Measurements from ENCODE around the gene RPL7A. TPM values are rescaled to one million over a fixed set of nuclear protein-coding genes. Genes with fewer than 3 reads are reported as not detected.
A peak's percentile ranks its signal among the peaks of the same experiment; 100 is the strongest.
"Not testable (repeated sequence)": the region's sequence is repeated elsewhere in the genome, so short reads cannot be mapped to it uniquely, and the experiment has no call there.

Gene RPL7A
- total RNA-seq, 4 donors from 2014 or later, result 725 to 1,490 (median 1,034) TPM

DNA sequence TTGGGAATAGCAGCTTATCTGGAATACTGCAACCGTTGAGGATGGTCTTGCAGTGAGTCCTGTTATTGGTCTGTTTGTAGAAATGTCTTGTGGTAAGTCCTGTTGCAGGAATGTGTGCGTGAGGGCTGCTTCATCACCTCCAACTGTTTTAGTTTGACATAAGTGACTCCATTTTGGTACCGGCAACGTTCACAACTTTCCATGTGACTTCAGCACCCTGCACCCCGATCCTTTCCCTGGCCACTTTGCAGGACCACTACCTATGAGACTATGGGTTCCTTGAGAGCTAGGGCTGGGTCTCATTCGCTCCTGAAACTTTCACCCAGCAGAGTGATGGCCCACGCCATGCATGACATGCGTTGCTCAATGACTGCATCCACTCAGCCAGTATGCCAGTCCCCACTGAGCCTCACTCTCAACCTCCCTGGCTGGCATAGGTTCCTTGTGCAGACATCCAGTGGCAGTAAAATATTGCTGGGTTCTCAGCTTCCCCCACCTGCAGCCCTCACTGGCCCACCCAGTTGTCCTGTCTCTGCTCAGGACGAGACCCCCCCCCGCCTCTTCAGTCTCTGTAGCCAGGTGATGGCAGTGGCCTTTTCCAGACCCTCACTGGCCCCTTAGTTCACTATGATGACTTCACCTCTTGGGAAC, 20.1 kb upstream of the RPL7A start:
- Histone ChIP-seq H3K27ac (no peak overlapping the region), H3K4me1 (peaks cover 0 to 1% (median under 1%) of the 10 kb centered on the region in 4 donors), H3K36me3 (peaks cover 0 to 29% (median 13%) of the 10 kb centered on the region in 4 donors), H3K27me3 (no peaks in the 10 kb centered on the region), H3K4me3 (no peak overlapping the region), H3K9me3 (no peaks in the 10 kb centered on the region)
- intact Hi-C loops (cut with DNase I; ENCODE audit: low total_unique reads), result no loop called here
- in situ Hi-C loops (cut with MboI; ENCODE audit: low pct_ligation_motif_present in 1 of 4, low pct_unique_long_range_greater_than_20kb in 1 of 4, low sequenced_read_pairs in 3 of 4), result loop anchor here in 3 of 4 donors (10.0 to 25.0 kb wide), 2 partner anchors 143 to 291 kb away; partner anchors contain the start of gene GTF3C5 (in 1 of the 3)
- DNase-seq, result no peak
- no peak for TF ChIP-seq POLR2A (IDR thresholded peaks at IDR 0.05)
- TF ChIP-seq, protein P1, sequence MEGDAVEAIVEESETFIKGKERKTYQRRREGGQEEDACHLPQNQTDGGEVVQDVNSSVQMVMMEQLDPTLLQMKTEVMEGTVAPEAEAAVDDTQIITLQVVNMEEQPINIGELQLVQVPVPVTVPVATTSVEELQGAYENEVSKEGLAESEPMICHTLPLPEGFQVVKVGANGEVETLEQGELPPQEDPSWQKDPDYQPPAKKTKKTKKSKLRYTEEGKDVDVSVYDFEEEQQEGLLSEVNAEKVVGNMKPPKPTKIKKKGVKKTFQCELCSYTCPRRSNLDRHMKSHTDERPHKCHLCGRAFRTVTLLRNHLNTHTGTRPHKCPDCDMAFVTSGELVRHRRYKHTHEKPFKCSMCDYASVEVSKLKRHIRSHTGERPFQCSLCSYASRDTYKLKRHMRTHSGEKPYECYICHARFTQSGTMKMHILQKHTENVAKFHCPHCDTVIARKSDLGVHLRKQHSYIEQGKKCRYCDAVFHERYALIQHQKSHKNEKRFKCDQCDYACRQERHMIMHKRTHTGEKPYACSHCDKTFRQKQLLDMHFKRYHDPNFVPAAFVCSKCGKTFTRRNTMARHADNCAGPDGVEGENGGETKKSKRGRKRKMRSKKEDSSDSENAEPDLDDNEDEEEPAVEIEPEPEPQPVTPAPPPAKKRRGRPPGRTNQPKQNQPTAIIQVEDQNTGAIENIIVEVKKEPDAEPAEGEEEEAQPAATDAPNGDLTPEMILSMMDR (IDR thresholded peaks at IDR 0.05), result no peak
- no peak for TF ChIP-seq EP300 (IDR thresholded peaks at IDR 0.05; ENCODE audit: low read depth)
- TF ChIP-seq POLR2AphosphoS5 (IDR thresholded peaks at IDR 0.05), result no peak
- 83 to 89% methylated on average over 2 to 10 of the region's 10 CpGs for WGBS, 2 donors (ENCODE audit: low coverage in 1 of 2)

DNA sequence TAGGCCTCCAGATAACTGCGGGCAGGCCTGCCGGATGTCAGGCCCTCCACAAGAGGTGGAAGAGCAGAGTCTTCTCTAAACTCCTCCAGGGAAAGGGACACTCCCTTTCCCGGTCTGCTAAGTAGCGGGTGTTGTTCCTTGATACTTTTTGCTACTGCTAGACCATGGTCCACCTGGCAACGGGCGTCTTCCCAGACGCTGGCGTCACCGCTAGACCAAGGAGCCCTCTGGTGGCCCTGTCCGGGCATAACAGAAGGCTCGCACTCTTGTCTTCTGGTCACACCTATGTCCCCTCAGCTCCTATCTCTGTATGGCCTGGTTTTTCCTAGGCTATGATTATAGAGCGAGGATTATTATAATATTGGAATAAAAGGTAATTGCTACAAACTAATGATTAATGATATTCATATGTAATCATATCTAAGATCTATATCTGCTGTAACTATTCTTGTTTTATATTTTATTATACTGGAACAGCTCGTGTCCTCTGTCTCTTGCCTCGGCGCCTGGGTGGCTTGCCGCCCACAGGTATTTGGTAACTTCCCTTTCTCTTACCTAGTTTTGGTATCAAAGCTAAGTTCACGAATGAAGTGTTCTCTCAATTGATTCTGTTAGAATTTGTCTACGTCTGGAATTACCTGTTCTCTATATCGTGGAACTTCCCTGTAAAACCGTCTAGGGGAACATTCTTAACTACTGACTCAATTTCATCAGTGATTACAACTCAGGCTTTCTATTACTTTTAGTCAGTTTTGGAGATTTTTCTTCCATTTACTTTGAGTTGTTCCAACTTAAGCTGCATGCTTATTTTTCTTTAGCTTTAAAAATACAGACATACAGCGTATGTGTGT, 18.5 kb upstream of the RPL7A start:
- H3K27me3 ChIP-seq, H3K27ac ChIP-seq, H3K9me3 ChIP-seq, H3K4me3 ChIP-seq: not testable (repeated sequence)
- peak; percentile 66 for DNase-seq
- Histone ChIP-seq H3K36me3 (peaks cover 0 to 38% (median 20%) of the 10 kb centered on the region in 4 donors), H3K4me1 (peaks cover 11 to 17% (median 15%) of the 10 kb centered on the region in 4 donors)
- intact Hi-C loops (cut with DNase I; ENCODE audit: low total_unique reads), result loop anchor here (1.0 kb wide), 1 partner anchor 27 kb away; no protein-coding TSS in a partner anchor
- TF ChIP-seq, protein P1 (IDR thresholded peaks at IDR 0.05), result peak; percentile 52 to 87 (median 64)
- in situ Hi-C loops (cut with MboI; ENCODE audit: low pct_ligation_motif_present in 1 of 4, low pct_unique_long_range_greater_than_20kb in 1 of 4, low sequenced_read_pairs in 3 of 4), result loop anchor here in 3 of 4 donors (10.0 to 25.0 kb wide), 2 partner anchors 145 to 292 kb away; partner anchors contain the start of gene GTF3C5 (in 1 of the 3)
- 48 to 74% methylated on average over 10 to 21 of the region's 21 CpGs for WGBS, 2 donors (ENCODE audit: low coverage in 1 of 2)

DNA sequence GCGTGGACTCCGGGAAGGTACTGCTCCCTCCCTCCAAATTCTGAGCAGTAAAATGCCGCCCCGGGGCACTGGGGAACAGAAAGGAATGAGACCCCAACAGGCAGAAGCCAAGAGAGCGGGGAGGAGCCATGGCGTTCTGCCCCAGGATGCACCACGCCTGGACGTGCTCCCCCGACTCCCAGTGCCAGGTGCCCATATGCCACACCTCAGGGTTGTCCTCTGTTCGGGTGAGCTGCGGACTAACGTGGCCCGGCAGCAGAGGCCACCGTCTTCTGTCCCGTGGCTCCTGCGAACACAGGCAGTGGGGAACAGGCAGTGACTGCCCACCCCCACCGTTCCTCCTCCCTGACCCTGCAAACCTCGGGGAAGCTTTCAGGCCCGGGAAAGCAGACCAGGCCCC, 16.8 kb upstream of the RPL7A start:
- peaks cover 0 to 38% (median 20%) of the 10 kb centered on the region in 4 donors for H3K36me3 ChIP-seq
- H3K4me3 ChIP-seq, result no peak overlapping the region
- H3K27ac ChIP-seq, result no peak overlapping the region
- intact Hi-C loops (cut with DNase I; ENCODE audit: low total_unique reads), result no loop called here
- no peak for DNase-seq
- WGBS, 2 donors (ENCODE audit: low coverage in 1 of 2), result 83% methylated on average over 18 of the region's 19 CpGs; no CpG with 5 or more reads in 1 of the 2 donors
- peaks cover 11 to 26% (median 25%) of the 10 kb centered on the region in 4 donors for H3K4me1 ChIP-seq
- in situ Hi-C loops (cut with MboI; ENCODE audit: low pct_ligation_motif_present in 1 of 4, low pct_unique_long_range_greater_than_20kb in 1 of 4, low sequenced_read_pairs in 3 of 4), result loop anchor here in 1 of 4 donors (25.0 kb wide), 1 partner anchor 294 kb away; the partner anchor contains the start of gene GTF3C5
- no peak for TF ChIP-seq EP300 (IDR thresholded peaks at IDR 0.05; ENCODE audit: low read depth)
- no peak for TF ChIP-seq POLR2A (IDR thresholded peaks at IDR 0.05)
- TF ChIP-seq POLR2AphosphoS5 (IDR thresholded peaks at IDR 0.05), result no peak
- TF ChIP-seq, protein P1 (IDR thresholded peaks at IDR 0.05), result no peak
- no peaks in the 10 kb centered on the region for H3K9me3 ChIP-seq
- H3K27me3 ChIP-seq, result no peaks in the 10 kb centered on the region

Data from transverse colon (tissue), 4 donors.